Left forelimb (tissue), 1 donor: ENCODE data around the gene BBS10.
A peak's percentile ranks its signal among the peaks of the same experiment; 100 is the strongest.
"Not testable (repeated sequence)": the region's sequence is repeated elsewhere in the genome, so short reads cannot be mapped to it uniquely, and the experiment has no call there.

ENCODE experiments used
- DNase-seq: peaks from one replicate; pipeline ENCODE4 v3.0.0-alpha.2; 2018; ENCODE audit warnings: low spot score

The BBS10 gene

GRCh38 chr12:76348079-76348901 is at the start of gene BBS10:
BBS10 (minus strand) TSS chr12:76348415; CDS start chr12:76348358, 57 bp downstream.
- peak; percentile 92 for DNase-seq

GRCh38 chr12:76391461-76391860 is 43.2 kb upstream of the BBS10 start:
- DNase-seq = no peak

DNA sequence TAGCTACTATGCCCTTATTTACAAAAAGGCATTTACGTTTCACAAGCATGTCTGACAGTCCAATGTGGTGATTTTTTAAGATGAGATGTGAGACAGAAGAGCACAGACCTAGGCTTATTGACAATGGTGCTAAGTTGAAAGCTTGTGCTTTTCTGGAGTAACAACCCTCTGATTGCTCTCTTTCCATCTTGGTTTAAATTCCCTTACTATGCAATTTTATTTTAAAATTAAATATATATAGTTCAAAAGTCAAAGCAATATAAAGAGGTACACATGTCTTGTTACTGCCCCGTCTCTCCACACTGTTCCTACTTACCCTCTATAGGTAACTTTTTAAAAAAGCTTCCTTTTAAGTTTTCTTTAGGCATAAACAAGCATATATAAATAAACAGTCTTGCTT is 39.4 kb upstream of the BBS10 start:
- no peak for DNase-seq

DNA sequence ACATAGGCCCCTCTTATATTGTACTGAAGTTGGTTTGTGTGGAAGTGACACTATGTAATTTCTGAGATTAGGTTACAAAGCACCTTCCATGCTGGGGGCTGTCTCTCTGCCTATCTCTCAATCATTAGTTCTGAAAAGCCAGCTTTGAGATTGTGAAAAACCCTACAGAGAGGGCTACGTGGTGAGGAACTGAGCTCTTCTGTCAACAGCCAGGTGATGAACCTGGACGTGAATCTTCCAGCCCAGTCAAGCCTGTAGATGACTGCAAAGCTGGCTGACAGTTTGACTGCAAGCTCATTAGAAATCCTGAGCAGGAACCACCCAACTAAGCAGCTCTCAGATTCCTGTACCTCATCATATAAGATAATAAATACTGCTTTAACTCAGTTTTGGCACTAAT is 36.3 kb upstream of the BBS10 start:
- DNase-seq = no peak

DNA sequence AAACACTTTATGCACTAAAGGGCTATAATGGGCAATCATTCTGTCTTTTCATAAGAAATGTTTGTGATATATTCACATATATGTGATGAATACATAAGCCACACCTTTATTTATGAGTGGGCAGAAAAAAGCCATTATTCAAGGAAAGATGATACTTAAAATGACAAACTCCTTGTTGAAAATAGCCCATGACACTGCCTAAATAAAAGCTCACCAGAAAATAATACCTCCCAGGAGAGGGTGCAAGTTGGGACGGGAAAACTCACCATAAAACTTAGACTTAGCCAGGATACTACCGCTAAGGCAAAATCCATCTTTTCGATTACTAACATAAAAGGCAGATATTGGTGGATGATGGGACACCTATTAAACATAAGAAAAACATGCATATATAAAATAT is 35.8 kb upstream of the BBS10 start:
- DNase-seq = no peak

DNA sequence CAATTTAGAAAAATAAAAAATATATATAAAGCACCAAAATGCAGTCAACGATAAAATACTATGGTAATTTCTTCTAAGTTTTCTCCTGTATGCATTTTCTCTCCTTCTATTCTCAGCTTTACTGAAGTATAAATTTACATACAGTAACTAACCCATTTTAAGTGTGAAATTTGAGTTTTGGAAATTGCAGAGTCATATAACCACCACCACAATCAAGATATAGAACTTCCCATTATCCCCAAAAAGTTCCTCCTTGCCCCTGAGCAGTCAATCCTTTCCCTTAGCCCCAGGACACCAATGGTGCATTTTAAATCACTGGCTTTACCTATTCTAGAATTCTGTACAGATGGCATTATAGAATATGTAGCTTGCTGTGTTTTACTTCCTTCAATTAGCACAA is 31.0 kb upstream of the BBS10 start:
- no peak for DNase-seq

- DNase-seq = not testable (repeated sequence)
Measured at GRCh38 chr12:76376876-76377275, 28.7 kb upstream of the BBS10 start.

GRCh38 chr12:76375939-76376338 is 27.7 kb upstream of the BBS10 start:
- DNase-seq = no peak

DNA sequence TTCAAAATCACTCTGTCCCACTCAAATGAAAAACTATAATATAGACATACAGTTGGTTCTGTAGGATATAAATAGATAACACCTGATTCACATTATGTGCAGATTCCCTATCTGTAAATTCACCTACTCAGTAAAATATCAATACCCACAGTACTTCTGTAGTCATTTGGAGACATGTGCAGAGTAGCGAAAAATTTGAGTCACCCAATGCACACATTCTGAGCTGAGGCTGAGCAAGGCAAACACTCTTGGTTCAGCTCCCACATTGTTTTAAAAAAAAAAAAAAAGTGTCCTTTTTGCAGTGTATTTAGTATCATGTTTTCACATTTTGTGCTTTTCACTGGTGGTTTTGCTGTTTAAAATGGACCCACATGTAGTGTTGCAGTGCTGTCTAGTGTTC is 27.3 kb upstream of the BBS10 start:
- DNase-seq = no peak

GRCh38 chr12:76374386-76375020 is 26.3 kb upstream of the BBS10 start:
- DNase-seq = no peak

DNA sequence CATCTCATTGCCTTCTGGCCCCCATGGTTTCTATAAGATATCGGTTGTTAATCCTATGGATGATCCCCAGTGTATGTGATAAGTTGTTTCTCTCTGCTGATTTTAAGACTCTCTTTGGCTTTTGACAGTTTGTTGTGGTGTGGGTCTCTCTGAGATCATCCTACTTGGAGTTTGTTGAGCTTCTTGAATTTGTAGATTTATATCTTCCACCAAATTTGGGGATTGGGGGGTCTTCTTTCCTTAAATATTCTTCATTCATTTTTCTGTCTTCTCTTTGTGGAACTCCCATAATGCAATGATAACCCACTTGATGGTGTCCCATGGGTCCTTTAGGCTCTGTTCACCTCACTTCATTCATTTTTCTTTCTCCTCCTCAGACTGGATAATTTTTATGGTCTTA is 20.0 kb upstream of the BBS10 start:
- DNase-seq = no peak

- no peak for DNase-seq
Measured at GRCh38 chr12:76366163-76366562, 17.9 kb upstream of the BBS10 start.

- not testable (repeated sequence) for DNase-seq
Measured at GRCh38 chr12:76364131-76364530, 15.9 kb upstream of the BBS10 start.

- no peak for DNase-seq
Measured at GRCh38 chr12:76360316-76360715, 12.1 kb upstream of the BBS10 start.

DNA sequence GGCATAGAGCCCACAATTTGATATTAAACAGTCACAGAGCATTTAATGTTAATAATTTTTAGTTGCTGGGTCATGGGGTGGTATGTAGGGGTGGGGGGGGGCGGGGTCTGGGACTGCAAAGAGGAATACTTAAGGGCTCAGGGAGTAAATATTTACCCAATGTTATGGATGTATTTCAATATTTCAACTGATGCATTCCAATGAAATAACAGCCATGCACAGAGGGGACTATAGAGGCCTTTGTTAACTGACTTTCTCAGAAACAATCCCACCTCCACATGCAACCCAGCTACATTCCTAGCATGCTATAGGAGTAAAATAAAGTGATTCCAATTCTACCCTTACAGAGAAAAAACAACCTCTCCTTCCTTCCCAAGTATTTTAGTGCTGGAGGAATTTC is 7.9 kb upstream of the BBS10 start:
- DNase-seq = no peak

DNA sequence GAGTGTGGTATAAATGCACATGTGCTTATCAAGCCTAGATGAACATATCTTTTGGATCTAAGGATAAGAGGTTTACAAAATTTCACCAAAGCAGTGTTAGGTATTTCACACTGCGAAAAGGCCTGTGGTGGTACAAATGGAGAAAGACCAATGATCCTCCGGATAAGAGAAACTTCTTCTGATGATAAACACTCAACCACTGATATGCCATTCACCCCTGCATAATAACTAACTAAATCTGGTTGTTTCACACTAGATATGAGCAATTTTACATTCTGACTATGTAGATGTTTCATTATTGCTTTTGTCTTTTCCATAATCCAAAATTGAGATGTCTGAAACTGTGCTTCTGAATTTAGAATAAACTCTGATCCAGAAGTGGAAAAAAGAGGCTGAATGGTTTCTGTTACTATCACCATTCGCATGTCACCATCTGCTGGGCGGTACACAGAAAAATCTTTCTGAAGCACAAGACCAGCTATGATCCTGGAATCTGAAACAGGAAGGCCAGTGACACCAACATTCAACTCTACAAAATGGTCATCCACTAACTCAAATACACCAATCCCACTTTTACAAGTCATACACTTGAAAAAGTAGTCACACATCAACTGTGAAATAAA is 1.3 kb downstream of the BBS10 start:
- DNase-seq = no peak

- DNase-seq = no peak
Measured at GRCh38 chr12:76346236-76346635, 2.0 kb downstream of the BBS10 start.

GRCh38 chr12:76345569-76345968 is 2.6 kb downstream of the BBS10 start:
- DNase-seq = no peak

- DNase-seq = no peak
Measured at GRCh38 chr12:76341436-76342030, 6.7 kb downstream of the BBS10 start.

DNA sequence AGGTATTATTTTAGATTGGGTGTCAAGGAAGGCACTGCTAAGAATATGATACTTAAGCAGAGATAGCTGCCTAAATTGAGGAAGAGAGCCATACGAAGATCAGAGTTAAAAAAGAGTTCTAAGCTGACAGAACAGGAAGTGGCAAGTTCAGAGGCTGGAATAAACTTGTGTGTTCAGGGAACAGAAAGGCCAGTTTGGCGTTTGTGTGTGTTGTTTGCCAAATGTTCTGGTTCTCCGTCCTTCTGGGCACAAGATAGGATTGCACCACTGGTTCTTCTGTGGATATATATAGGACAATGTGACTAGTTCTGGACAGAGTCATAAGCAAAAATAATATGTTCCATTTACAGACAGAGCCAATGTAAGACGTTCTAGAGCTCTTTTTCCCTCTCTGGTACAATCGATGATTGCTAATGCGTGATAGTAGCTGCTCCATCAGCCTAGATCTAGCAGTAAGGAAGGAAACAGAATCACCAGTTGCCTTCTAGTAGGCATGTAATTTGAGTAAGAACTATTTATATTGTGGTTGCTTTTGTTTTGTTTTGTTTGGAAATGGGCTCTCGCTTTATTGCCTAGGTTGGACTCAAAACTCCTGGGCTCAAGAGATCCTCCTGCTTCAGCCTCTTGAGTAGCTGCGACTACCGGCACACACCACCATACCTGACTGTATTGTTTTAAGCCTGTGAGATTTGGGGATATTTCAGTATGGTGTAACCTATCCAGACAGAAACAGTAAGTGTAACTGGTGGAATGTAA is 7.4 kb downstream of the BBS10 start:
- no peak for DNase-seq

- DNase-seq = no peak
Measured at GRCh38 chr12:76337583-76337982, 10.6 kb downstream of the BBS10 start.

GRCh38 chr12:76332606-76333005 is 15.6 kb downstream of the BBS10 start:
- no peak for DNase-seq
